ENCODE data around the gene FMNL2.

DNA sequence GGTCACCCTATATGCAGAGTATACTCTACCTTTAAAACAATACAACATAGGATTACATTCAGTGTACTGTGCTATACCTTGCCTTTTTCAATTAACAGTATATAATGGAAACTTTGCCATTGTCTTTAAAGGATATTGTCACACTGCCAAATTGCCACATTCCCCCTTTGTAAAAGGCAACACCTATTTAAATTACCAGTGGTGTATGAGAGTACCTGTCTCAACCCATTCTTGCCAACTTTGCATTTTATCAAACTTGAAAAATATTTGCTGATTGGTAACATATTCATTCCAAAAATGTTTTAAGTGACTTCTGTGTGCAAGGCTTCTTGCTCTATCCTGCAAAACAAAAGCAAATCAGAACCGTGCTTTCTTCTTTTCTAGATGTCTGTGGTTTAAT, 92.9 kb downstream of the FMNL2 start:
- TF ChIP-seq, protein P1, sequence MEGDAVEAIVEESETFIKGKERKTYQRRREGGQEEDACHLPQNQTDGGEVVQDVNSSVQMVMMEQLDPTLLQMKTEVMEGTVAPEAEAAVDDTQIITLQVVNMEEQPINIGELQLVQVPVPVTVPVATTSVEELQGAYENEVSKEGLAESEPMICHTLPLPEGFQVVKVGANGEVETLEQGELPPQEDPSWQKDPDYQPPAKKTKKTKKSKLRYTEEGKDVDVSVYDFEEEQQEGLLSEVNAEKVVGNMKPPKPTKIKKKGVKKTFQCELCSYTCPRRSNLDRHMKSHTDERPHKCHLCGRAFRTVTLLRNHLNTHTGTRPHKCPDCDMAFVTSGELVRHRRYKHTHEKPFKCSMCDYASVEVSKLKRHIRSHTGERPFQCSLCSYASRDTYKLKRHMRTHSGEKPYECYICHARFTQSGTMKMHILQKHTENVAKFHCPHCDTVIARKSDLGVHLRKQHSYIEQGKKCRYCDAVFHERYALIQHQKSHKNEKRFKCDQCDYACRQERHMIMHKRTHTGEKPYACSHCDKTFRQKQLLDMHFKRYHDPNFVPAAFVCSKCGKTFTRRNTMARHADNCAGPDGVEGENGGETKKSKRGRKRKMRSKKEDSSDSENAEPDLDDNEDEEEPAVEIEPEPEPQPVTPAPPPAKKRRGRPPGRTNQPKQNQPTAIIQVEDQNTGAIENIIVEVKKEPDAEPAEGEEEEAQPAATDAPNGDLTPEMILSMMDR (IDR thresholded peaks at IDR 0.05) = no peak
- TF ChIP-seq ZFX (IDR thresholded peaks at IDR 0.05; ENCODE audit: borderline replicate concordance) = no peak
